CD14-positive monocyte (primary cell): ENCODE results near the gene LRP1. TPM values are rescaled to one million over a fixed set of nuclear protein-coding genes. Genes with fewer than 3 reads are reported as not detected.

Experiments used
- DNase-seq, 3 donors: peaks; one replicate each; pipeline ENCODE4 v3.0.0-alpha.2; 2011 to 2022
- H2AFZ ChIP-seq: 2 replicates; pipeline ENCODE4 v1.6.0; 2012; ENCODE audit warnings: mild to moderate bottlenecking, low read depth, low read length, inconsistent platforms; ENCODE audit not compliant: insufficient read depth, poor library complexity, severe bottlenecking
- H3K27ac ChIP-seq, 2 donors: 1 replicate in 1 of 2; 2 replicates in 1 of 2; pipeline ENCODE4 v1.5.1; 2012 to 2013; ENCODE audit warnings: low read length in 2 of 2, control low read depth in 1 of 2, inconsistent platforms in 1 of 2, low read depth in 1 of 2, mild to moderate bottlenecking in 1 of 2
- H3K27me3 ChIP-seq, 2 donors: one replicate each; pipeline versions ENCODE4 v1.6.0 to v1.6.1; 2011 to 2013; ENCODE audit warnings: low read length in 2 of 2; ENCODE audit not compliant: control insufficient read depth in 2 of 2, insufficient read depth in 2 of 2
- H3K36me3 ChIP-seq, 2 donors: replicated peaks in 1 of 2; 1 replicate in 1 of 2; 2 replicates in 1 of 2; pipeline versions ENCODE4 v1.5.1 to v1.6.1; 2012 to 2013; ENCODE audit warnings: low read length in 2 of 2, control low read depth in 1 of 2, inconsistent platforms in 1 of 2, mild to moderate bottlenecking in 1 of 2; ENCODE audit not compliant: insufficient read depth in 2 of 2, control insufficient read depth in 1 of 2
- H3K4me1 ChIP-seq, 2 donors: 1 replicate in 1 of 2; 2 replicates in 1 of 2; pipeline versions ENCODE4 v1.5.1 to v1.6.1; 2012 to 2013; ENCODE audit warnings: low read length in 2 of 2, control low read depth in 1 of 2, inconsistent platforms in 1 of 2, mild to moderate bottlenecking in 1 of 2, moderate library complexity in 1 of 2; ENCODE audit not compliant: insufficient read depth in 2 of 2, control insufficient read depth in 1 of 2
- H3K4me2 ChIP-seq: replicated peaks from 2 replicates; pipeline ENCODE3; 2012; ENCODE audit warnings: low read length, moderate library complexity, mild to moderate bottlenecking; ENCODE audit not compliant: poor library complexity, severe bottlenecking; ENCODE audit errors: extremely low read depth
- H3K4me3 ChIP-seq, 3 experiments: fragments of 200-600 bp in 1 of 3; sonication (generic) in 1 of 3; replicated peaks in 1 of 3; 1 replicate in 2 of 3; 2 replicates in 1 of 3; pipeline ENCODE4 v1.5.1; 2011 to 2013; ENCODE audit warnings: low read length in 3 of 3, mild to moderate bottlenecking in 3 of 3, control low read depth in 2 of 3, low read depth in 2 of 3, inconsistent platforms in 1 of 3, moderate library complexity in 1 of 3
- H3K79me2 ChIP-seq: 2 replicates; pipeline ENCODE4 v1.6.0; 2012; ENCODE audit warnings: mild to moderate bottlenecking, control low read depth, inconsistent platforms, low read length, moderate library complexity; ENCODE audit not compliant: insufficient read depth
- H3K9ac ChIP-seq: 2 replicates; pipeline ENCODE4 v1.6.0; 2017; ENCODE audit warnings: low read length, mild to moderate bottlenecking; ENCODE audit not compliant: insufficient read depth, poor library complexity, severe bottlenecking
- H3K9me3 ChIP-seq, 2 donors: replicated peaks in 1 of 2; 1 replicate in 1 of 2; 2 replicates in 1 of 2; pipeline versions ENCODE4 v1.5.1 to v1.6.1; 2012 to 2013; ENCODE audit warnings: low read length in 2 of 2, control low read depth in 1 of 2; ENCODE audit not compliant: control insufficient read depth in 1 of 2, insufficient read depth in 1 of 2
- H4K20me1 ChIP-seq: 2 replicates; pipeline ENCODE4 v1.6.0; 2012; ENCODE audit warnings: mild to moderate bottlenecking, low read length, control low read depth, moderate library complexity; ENCODE audit not compliant: insufficient read depth
- H3K27ac Mint-ChIP-seq, 7 donors: one replicate each; pipeline ENCODE4 v1.8.0; 2020; ENCODE audit warnings: mild to moderate bottlenecking in 7 of 7, mixed read lengths in 7 of 7, moderate library complexity in 6 of 7, inconsistent platforms in 2 of 7
- H3K27me3 Mint-ChIP-seq, 3 donors: one replicate each; pipeline ENCODE4 v1.8.0; 2021 to 2022; ENCODE audit warnings: low read depth in 3 of 3, mild to moderate bottlenecking in 3 of 3, mixed read lengths in 3 of 3, moderate library complexity in 3 of 3, inconsistent platforms in 1 of 3
- H3K36me3 Mint-ChIP-seq, 2 donors: one replicate each; pipeline ENCODE4 v1.8.0; 2020; ENCODE audit warnings: mixed read lengths in 2 of 2, inconsistent platforms in 1 of 2, mild to moderate bottlenecking in 1 of 2
- H3K4me1 Mint-ChIP-seq: one replicate; pipeline ENCODE4 v1.8.0; 2020; ENCODE audit warnings: mild to moderate bottlenecking, mixed read lengths
- H3K4me3 Mint-ChIP-seq, 2 donors: one replicate each; pipeline ENCODE4 v1.8.0; 2020; ENCODE audit warnings: mild to moderate bottlenecking in 2 of 2, mixed read lengths in 2 of 2, moderate library complexity in 1 of 2
- H3K9me3 Mint-ChIP-seq, 7 donors: one replicate each; pipeline ENCODE4 v1.8.0; 2020 to 2022; ENCODE audit warnings: mixed read lengths in 7 of 7, mild to moderate bottlenecking in 6 of 7, moderate library complexity in 6 of 7, inconsistent platforms in 2 of 7
- WGBS: methylation state at CpG from one replicate; pipeline ENCODE4 v1.1.5; 2013; ENCODE audit warnings: missing lambda C conversion rate; ENCODE audit not compliant: insufficient coverage; 5-methylcytosine and 5-hydroxymethylcytosine counted together
- intact Hi-C, 2 donors: fragments of 100-400 bp; cut with micrococcal nuclease; formaldehyde crosslinking; loops; one replicate each; pipeline versions ENCODE4 v1.15.0 to v1.15.1; 2023
- polyA plus RNA-seq, 3 donors: library from polyadenylated mRNA; depleted of rRNA in 1 of 3; unstranded in 2 of 3; stranded (reverse) in 1 of 3; fragments of 300-500 nt in 2 of 3; fragments of >200 nt in 1 of 3; fragmentation: Illumina TruSeq in 2 of 3; gene quantifications; 1 replicate in 2 of 3; 2 replicates in 1 of 3; pipeline ENCODE4 v1.2.3, GENCODE V29; 2012 to 2021
- TF ChIP-seq, protein P1 (sequence below): fragments of 200-600 bp; IDR thresholded peaks from one replicate; pipeline ENCODE4 v1.8.0; 2022; ENCODE audit warnings: antibody characterized with exemption, mild to moderate bottlenecking

The LRP1 gene
- polyA plus RNA-seq, 3 donors, result 5.5 to 246 (median 10.5) TPM

DNA sequence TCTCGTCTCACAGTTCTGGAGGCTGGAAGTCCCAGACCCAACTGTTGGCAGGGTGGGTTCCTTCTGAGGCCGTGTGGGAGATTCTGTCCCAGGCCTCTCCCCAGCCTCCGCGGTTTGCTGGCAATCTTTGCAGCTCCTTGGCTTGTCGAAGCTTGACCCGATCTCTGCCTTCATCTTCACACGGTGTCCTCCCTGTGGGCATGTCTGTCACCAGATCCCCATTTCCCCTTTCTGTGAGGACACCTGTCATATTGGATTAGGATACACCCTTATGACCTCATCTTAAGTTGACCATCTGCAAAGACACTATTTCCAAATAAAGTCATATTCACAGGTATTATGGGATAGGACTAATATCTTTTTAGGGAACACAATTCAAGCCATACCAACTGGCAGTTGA lies 41.7 kb downstream of the LRP1 start:
- H3K9ac ChIP-seq, result no peak overlapping the region
- no peaks in the 10 kb centered on the region for H3K79me2 ChIP-seq
- Mint-ChIP-seq H3K4me1 (peaks cover 22% of the 10 kb centered on the region), H3K4me3 (no peak overlapping the region), H3K9me3 (peaks cover 0 to 4% (median 0%) of the 10 kb centered on the region in 7 donors), H3K27me3 (peaks cover 2 to 8% (median 4%) of the 10 kb centered on the region in 3 donors), H3K27ac (no peak overlapping the region), H3K36me3 (peaks cover 95 to 100% of the 10 kb centered on the region in 2 donors)
- no peaks in the 10 kb centered on the region for H3K9me3 ChIP-seq
- peaks cover 92 to 98% of the 10 kb centered on the region in 2 donors for H3K36me3 ChIP-seq
- no peak overlapping the region for H2AFZ ChIP-seq
- H3K4me1 ChIP-seq, result peaks cover 0 to 11% of the 10 kb centered on the region in 2 donors
- H3K4me3 ChIP-seq, result no peak overlapping the region
- TF ChIP-seq, protein P1, sequence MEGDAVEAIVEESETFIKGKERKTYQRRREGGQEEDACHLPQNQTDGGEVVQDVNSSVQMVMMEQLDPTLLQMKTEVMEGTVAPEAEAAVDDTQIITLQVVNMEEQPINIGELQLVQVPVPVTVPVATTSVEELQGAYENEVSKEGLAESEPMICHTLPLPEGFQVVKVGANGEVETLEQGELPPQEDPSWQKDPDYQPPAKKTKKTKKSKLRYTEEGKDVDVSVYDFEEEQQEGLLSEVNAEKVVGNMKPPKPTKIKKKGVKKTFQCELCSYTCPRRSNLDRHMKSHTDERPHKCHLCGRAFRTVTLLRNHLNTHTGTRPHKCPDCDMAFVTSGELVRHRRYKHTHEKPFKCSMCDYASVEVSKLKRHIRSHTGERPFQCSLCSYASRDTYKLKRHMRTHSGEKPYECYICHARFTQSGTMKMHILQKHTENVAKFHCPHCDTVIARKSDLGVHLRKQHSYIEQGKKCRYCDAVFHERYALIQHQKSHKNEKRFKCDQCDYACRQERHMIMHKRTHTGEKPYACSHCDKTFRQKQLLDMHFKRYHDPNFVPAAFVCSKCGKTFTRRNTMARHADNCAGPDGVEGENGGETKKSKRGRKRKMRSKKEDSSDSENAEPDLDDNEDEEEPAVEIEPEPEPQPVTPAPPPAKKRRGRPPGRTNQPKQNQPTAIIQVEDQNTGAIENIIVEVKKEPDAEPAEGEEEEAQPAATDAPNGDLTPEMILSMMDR, result no peak
- peaks cover 97% of the 10 kb centered on the region for H4K20me1 ChIP-seq
- intact Hi-C loops, result loop anchor here in 1 of 2 donors (5.0 kb wide), 1 partner anchor 48 kb away; no protein-coding TSS in a partner anchor
- 88% methylated on average over 5 of the region's 7 CpGs for WGBS
- H3K27me3 ChIP-seq, result no peaks in the 10 kb centered on the region
- H3K4me2 ChIP-seq, result no peak overlapping the region
- no peak for DNase-seq
- H3K27ac ChIP-seq, result no peak overlapping the region

DNA sequence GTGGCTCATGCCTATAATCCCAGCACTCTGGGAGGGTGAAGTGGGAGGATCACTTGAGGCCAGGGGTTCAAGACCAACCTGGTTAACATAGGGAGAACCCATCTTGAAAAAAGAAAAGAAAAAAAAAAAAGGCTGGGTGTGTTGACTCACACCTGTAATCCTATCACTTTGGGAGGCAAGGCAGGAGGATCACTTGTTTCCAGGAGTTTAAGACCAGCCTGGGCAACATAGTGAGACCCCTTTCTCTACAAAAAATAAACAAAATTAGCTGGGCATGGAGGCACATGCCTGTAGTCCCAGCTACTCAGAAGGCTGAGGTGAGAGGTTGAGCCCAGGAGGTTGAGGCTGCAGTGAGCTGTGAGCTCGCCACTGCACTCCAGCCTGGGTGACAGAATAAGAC lies 42.1 kb downstream of the LRP1 start:
- TF ChIP-seq, protein P1, result no peak
- H3K4me1 Mint-ChIP-seq, result peaks cover 20% of the 10 kb centered on the region
- intact Hi-C loops, result loop anchor here in 1 of 2 donors (5.0 kb wide), 1 partner anchor 48 kb away; no protein-coding TSS in a partner anchor

More for the DNA sequence above, 42.1 kb downstream of the LRP1 start:
- no peak for DNase-seq
- Histone ChIP-seq H3K27me3 (no peaks in the 10 kb centered on the region), H3K4me2 (no peak overlapping the region), H3K4me3 (no peak overlapping the region), H3K9me3 (no peaks in the 10 kb centered on the region), H3K27ac (no peak overlapping the region), H3K4me1 (peaks cover 0 to 11% of the 10 kb centered on the region in 2 donors), H2AFZ (no peak overlapping the region), H3K9ac (no peak overlapping the region), H3K36me3 (peaks cover 91 to 98% of the 10 kb centered on the region in 2 donors), H3K79me2 (no peaks in the 10 kb centered on the region), H4K20me1 (peaks cover 97% of the 10 kb centered on the region)
- no CpG with 5 or more reads among the region's 1 CpG for WGBS
- H3K27me3 Mint-ChIP-seq, result peaks cover 2 to 7% (median 4%) of the 10 kb centered on the region in 3 donors
- H3K27ac Mint-ChIP-seq, result no peak overlapping the region
- peaks cover 95 to 100% of the 10 kb centered on the region in 2 donors for H3K36me3 Mint-ChIP-seq
- H3K4me3 Mint-ChIP-seq, result no peak overlapping the region
- peaks cover 0 to 4% (median 0%) of the 10 kb centered on the region in 7 donors for H3K9me3 Mint-ChIP-seq
